GM18861 (cell line): ENCODE data around the gene TIA1.

Source experiments
- ATAC-seq: cut with Tn5 transposase; IDR thresholded peaks from one replicate; pipeline ENCODE4 v1.9.1; 2021; ENCODE audit not compliant: unreplicated experiment

The TIA1 gene

GRCh38 chr2:70161069-70161534, 87.3 kb downstream of the TIA1 start:
- peak; percentile 68 for ATAC-seq

DNA sequence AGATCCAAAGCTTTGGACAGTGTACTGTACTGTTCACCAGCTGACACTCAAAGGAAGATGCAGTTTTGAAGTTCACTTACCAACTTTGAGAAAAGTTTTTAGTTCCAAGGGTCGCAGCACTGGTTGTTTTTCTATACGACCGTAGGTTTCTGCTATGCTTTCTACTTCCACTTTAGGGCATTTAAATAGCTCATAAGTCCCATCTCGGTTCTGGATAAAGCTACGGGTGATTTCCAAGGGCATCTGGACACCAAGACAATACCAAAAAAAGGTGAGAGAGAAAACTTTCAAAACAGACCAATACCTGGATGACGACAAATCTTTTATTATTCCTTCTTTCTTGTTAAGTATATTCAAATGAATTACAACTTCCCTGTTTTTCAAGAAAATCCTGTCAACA, 87.9 kb downstream of the TIA1 start:
- no peak for ATAC-seq
